K562 (cell line): ENCODE results near the gene GDF15. TPM values are rescaled to one million over a fixed set of nuclear protein-coding genes. Genes with fewer than 3 reads are reported as not detected.

ENCODE experiments used
- CHD2 ChIP-seq: IDR thresholded peaks from 2 replicates; pipeline ENCODE4 v1.6.1; 2011; ENCODE audit warnings: low read depth, low read length
- ERF ChIP-seq: fragments of 450-650 bp; formaldehyde crosslinking; IDR thresholded peaks from 2 replicates; pipeline ENCODE4 v1.4.0; 2020; ENCODE audit warnings: mild to moderate bottlenecking, mixed read lengths
- HNRNPK ChIP-seq: fragments of 200-400 bp; formaldehyde crosslinking; IDR thresholded peaks from one replicate; pipeline ENCODE4 v1.6.1; 2018; ENCODE audit warnings: mild to moderate bottlenecking, low read depth, low read length; ENCODE audit not compliant: poor library complexity, severe bottlenecking
- MAFK ChIP-seq: IDR thresholded peaks from 2 replicates; pipeline ENCODE4 v1.6.1; 2011; ENCODE audit warnings: low read length, improper control_type of control experiment
- MCM7 ChIP-seq, 2 experiments: fragments of 450-650 bp; IDR thresholded peaks; 2 replicates each; pipeline ENCODE4 v1.6.1; 2016 to 2018
- MXI1 ChIP-seq: IDR thresholded peaks from 2 replicates; pipeline ENCODE4 v1.6.1; 2011; ENCODE audit warnings: low read depth, mild to moderate bottlenecking, improper control_type of control experiment, low read length
- RAD21 ChIP-seq, 2 experiments: fragments of 250-450 bp in 1 of 2; fragments of 450-650 bp in 1 of 2; sonication (Bioruptor Pico) in 1 of 2; formaldehyde crosslinking in 1 of 2; IDR thresholded peaks in 1 of 2; conservative IDR thresholded peaks in 1 of 2; 2 replicates each; pipeline versions ENCODE4 v1.4.0 to v1.8.0; 2020 to 2022; ENCODE audit warnings: mild to moderate bottlenecking in 2 of 2, moderate library complexity in 1 of 2
- SNIP1 ChIP-seq: fragments of 450-650 bp; IDR thresholded peaks from 2 replicates; pipeline ENCODE4 v1.7.1; 2017; ENCODE audit warnings: low read depth, mild to moderate bottlenecking
- ZNF75A ChIP-seq: fragments of 450-650 bp; formaldehyde crosslinking; IDR thresholded peaks from 2 replicates; pipeline ENCODE4 v1.4.0; 2020; ENCODE audit warnings: mild to moderate bottlenecking
- polyA plus RNA-seq, 8 experiments: library from polyadenylated mRNA; depleted of rRNA in 4 of 8; stranded (reverse) in 5 of 8; unstranded in 3 of 8; fragments of >200 nt; fragmentation: Nextera tagmentation in 2 of 8; fragmentation: Illumina TruSeq in 1 of 8; extraction: Ambion mirVana in 2 of 8; extraction: Trizol in 1 of 8; gene quantifications; 2 replicates each; pipeline versions ENCODE4 v1.2.1 to v1.2.3, GENCODE V29; 2011 to 2014; ENCODE audit warnings: inconsistent platforms in 1 of 8, missing spikeins in 1 of 8
- total RNA-seq, 7 experiments: library from RNA; depleted of rRNA in 6 of 7; stranded (reverse); fragments of >200 nt in 6 of 7; fragmentation: Illumina TruSeq in 2 of 7; extraction: Trizol in 2 of 7; gene quantifications; 2 replicates each; pipeline versions ENCODE4 v1.2.1 to v1.2.3, GENCODE V29; 2011 to 2021; ENCODE audit warnings: low replicate concordance in 1 of 7
- TF ChIP-seq, protein P1 (sequence below), 2 experiments: fragments of 450-650 bp; formaldehyde crosslinking in 1 of 2; IDR thresholded peaks; 2 replicates each; pipeline versions ENCODE4 v1.4.0 to v1.6.1; 2014 to 2020; ENCODE audit warnings: mild to moderate bottlenecking in 2 of 2, borderline replicate concordance in 1 of 2, low read depth in 1 of 2
- TF ChIP-seq, protein P2 (sequence below): IDR thresholded peaks from 2 replicates; pipeline ENCODE4 v1.6.1; 2012; ENCODE audit warnings: low read depth, low read length, improper control_type of control experiment, borderline replicate concordance
- TF ChIP-seq, protein P3 (sequence below): fragments of 450-650 bp; IDR thresholded peaks from 2 replicates; pipeline ENCODE4 v1.6.1; 2016
- TF ChIP-seq, protein P4 (sequence below): IDR thresholded peaks from 2 replicates; pipeline ENCODE4 v1.6.1; 2011; ENCODE audit warnings: borderline replicate concordance, low read depth, mild to moderate bottlenecking, moderate library complexity, low read length; ENCODE audit not compliant: insufficient read depth, poor library complexity, severe bottlenecking

Gene GDF15
- total and polyA plus RNA-seq, 9 of the 15 experiments (the other 6 are each of a cell fraction or from before 2014, with no cell fraction given), result 2.3 to 82.4 (median 12.5) TPM

DNA sequence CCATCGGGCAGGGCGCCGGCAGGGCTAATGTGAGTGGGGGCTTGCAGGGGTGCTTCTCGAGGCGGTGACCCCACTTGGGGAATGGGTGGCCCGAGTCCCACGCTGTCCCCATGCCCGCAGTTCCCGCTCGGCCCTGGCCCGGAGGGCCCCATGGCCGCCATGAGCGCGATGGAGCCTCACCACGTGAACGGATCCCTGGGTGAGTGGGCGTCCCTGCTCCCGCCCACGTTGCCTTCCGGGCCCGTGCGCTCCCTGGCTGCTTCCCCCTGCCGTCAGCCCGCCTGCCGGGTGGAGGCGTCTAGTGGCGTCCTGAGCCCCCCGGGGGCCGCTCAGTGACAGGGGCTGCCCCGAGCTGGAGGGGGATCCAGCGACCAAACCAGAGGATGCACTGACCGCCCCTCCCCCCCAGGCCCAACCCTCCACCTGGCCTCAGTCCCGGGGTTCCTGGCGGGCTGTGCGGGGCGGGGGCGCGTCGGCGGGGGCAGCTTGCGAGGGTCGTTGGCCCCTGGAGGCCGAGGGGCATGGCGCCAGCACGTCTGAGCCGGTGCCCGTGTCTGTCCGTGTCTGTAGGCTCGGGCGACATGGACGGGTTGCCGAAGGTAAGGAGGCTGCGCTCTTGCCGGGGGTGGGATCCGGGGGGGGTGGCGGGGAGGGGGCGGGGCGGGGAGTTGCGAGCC is 47.2 kb downstream of the GDF15 start (continued):
- TF ChIP-seq, protein P1, sequence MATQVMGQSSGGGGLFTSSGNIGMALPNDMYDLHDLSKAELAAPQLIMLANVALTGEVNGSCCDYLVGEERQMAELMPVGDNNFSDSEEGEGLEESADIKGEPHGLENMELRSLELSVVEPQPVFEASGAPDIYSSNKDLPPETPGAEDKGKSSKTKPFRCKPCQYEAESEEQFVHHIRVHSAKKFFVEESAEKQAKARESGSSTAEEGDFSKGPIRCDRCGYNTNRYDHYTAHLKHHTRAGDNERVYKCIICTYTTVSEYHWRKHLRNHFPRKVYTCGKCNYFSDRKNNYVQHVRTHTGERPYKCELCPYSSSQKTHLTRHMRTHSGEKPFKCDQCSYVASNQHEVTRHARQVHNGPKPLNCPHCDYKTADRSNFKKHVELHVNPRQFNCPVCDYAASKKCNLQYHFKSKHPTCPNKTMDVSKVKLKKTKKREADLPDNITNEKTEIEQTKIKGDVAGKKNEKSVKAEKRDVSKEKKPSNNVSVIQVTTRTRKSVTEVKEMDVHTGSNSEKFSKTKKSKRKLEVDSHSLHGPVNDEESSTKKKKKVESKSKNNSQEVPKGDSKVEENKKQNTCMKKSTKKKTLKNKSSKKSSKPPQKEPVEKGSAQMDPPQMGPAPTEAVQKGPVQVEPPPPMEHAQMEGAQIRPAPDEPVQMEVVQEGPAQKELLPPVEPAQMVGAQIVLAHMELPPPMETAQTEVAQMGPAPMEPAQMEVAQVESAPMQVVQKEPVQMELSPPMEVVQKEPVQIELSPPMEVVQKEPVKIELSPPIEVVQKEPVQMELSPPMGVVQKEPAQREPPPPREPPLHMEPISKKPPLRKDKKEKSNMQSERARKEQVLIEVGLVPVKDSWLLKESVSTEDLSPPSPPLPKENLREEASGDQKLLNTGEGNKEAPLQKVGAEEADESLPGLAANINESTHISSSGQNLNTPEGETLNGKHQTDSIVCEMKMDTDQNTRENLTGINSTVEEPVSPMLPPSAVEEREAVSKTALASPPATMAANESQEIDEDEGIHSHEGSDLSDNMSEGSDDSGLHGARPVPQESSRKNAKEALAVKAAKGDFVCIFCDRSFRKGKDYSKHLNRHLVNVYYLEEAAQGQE (IDR thresholded peaks at IDR 0.05; ENCODE audit: borderline replicate concordance), result no peak
- TF ChIP-seq, protein P1 (CRISPR knock-in tag; IDR thresholded peaks at IDR 0.05; ENCODE audit: low read depth), result 0 out of 2 replicates have a peak, but pooled peaks have one; percentile 26
- TF ChIP-seq RAD21 (CRISPR knock-in tag; conservative IDR thresholded peaks at IDR 0.05 in 1 of 2, IDR thresholded peaks at IDR 0.05 in 1 of 2) (no peak), SNIP1 (no peak), MXI1 (peak; percentile 42; the same call in 1 of the 2 replicates), ZNF75A (no peak), HNRNPK (peak; percentile 82), CHD2 (peak; percentile 45; the same call in 1 of the 2 replicates), MAFK (no peak), MCM7 (IDR thresholded peaks at IDR 0.05) (no peak), ERF (no peak)
- TF ChIP-seq, protein P2, sequence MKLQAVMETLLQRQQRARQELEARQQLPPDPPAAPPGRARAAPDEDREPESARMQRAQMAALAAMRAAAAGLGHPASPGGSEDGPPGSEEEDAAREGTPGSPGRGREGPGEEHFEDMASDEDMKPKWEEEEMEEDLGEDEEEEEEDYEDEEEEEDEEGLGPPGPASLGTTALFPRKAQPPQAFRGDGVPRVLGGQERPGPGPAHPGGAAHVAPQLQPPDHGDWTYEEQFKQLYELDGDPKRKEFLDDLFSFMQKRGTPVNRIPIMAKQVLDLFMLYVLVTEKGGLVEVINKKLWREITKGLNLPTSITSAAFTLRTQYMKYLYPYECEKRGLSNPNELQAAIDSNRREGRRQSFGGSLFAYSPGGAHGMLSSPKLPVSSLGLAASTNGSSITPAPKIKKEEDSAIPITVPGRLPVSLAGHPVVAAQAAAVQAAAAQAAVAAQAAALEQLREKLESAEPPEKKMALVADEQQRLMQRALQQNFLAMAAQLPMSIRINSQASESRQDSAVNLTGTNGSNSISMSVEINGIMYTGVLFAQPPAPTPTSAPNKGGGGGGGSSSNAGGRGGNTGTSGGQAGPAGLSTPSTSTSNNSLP, result no peak
- TF ChIP-seq, protein P3, sequence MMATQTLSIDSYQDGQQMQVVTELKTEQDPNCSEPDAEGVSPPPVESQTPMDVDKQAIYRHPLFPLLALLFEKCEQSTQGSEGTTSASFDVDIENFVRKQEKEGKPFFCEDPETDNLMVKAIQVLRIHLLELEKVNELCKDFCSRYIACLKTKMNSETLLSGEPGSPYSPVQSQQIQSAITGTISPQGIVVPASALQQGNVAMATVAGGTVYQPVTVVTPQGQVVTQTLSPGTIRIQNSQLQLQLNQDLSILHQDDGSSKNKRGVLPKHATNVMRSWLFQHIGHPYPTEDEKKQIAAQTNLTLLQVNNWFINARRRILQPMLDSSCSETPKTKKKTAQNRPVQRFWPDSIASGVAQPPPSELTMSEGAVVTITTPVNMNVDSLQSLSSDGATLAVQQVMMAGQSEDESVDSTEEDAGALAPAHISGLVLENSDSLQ, result no peak
- TF ChIP-seq, protein P4, sequence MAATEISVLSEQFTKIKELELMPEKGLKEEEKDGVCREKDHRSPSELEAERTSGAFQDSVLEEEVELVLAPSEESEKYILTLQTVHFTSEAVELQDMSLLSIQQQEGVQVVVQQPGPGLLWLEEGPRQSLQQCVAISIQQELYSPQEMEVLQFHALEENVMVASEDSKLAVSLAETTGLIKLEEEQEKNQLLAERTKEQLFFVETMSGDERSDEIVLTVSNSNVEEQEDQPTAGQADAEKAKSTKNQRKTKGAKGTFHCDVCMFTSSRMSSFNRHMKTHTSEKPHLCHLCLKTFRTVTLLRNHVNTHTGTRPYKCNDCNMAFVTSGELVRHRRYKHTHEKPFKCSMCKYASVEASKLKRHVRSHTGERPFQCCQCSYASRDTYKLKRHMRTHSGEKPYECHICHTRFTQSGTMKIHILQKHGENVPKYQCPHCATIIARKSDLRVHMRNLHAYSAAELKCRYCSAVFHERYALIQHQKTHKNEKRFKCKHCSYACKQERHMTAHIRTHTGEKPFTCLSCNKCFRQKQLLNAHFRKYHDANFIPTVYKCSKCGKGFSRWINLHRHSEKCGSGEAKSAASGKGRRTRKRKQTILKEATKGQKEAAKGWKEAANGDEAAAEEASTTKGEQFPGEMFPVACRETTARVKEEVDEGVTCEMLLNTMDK, result peak; percentile 28
